HepG2 (cell line): ENCODE results near the gene NFKB1. TPM values are rescaled to one million over a fixed set of nuclear protein-coding genes. Genes with fewer than 3 reads are reported as not detected.

Experiments
- AGO2 ChIP-seq: fragments of 200-400 bp; formaldehyde crosslinking; optimal IDR thresholded peaks from 2 replicates; pipeline ENCODE3; 2017; ENCODE audit warnings: mild to moderate bottlenecking, low read depth, low read length, moderate library complexity
- CAMTA2 ChIP-seq: sonication (generic); formaldehyde crosslinking; IDR thresholded peaks from 2 replicates; pipeline ENCODE4 v1.4.0; 2020; ENCODE audit warnings: mild to moderate bottlenecking, missing genetic modification reagents, borderline replicate concordance
- DMTF1 ChIP-seq: sonication (generic); formaldehyde crosslinking; IDR thresholded peaks from 2 replicates; pipeline ENCODE4 v1.4.0; 2020; ENCODE audit warnings: mild to moderate bottlenecking, missing genetic modification reagents
- DNMT3B ChIP-seq: conservative IDR thresholded peaks from 2 replicates; pipeline ENCODE4 v1.6.1; 2016; ENCODE audit warnings: missing biosample characterization, control low read depth
- FOXO1 ChIP-seq: sonication (generic); formaldehyde crosslinking; IDR thresholded peaks from 2 replicates; pipeline ENCODE4 v1.4.0; 2020; ENCODE audit warnings: missing genetic modification reagents
- FOXP4 ChIP-seq: sonication (generic); formaldehyde crosslinking; IDR thresholded peaks from 2 replicates; pipeline ENCODE4 v1.4.0; 2020; ENCODE audit warnings: missing genetic modification reagents
- HOMEZ ChIP-seq: IDR thresholded peaks from 2 replicates; pipeline ENCODE4 v1.6.1; 2016; ENCODE audit warnings: low read depth
- IRX3 ChIP-seq: sonication (generic); formaldehyde crosslinking; IDR thresholded peaks from 2 replicates; pipeline ENCODE4 v1.8.1; 2023; ENCODE audit warnings: mild to moderate bottlenecking, low read depth, missing genetic modification reagents, borderline replicate concordance
- MEIS1 ChIP-seq: sonication (generic); formaldehyde crosslinking; IDR thresholded peaks from 2 replicates; pipeline ENCODE4 v1.9.0; 2021; ENCODE audit warnings: mild to moderate bottlenecking, missing genetic modification reagents, moderate library complexity, borderline replicate concordance
- NFE2 ChIP-seq: sonication (generic); formaldehyde crosslinking; IDR thresholded peaks from 2 replicates; pipeline ENCODE4 v1.4.0; 2020; ENCODE audit warnings: missing genetic modification reagents
- RARA ChIP-seq: IDR thresholded peaks from 2 replicates; pipeline ENCODE4 v1.6.1; 2016; ENCODE audit warnings: missing genetic modification reagents, missing compliant biosample characterization
- TOPORS ChIP-seq: sonication (generic); formaldehyde crosslinking; IDR thresholded peaks from 2 replicates; pipeline ENCODE4 v1.8.0; 2023; ENCODE audit warnings: mild to moderate bottlenecking, missing genetic modification reagents
- ZBTB25 ChIP-seq: IDR thresholded peaks from 2 replicates; pipeline ENCODE4 v1.6.1; 2018; ENCODE audit warnings: missing genetic modification reagents
- ZNF382 ChIP-seq: sonication (generic); formaldehyde crosslinking; IDR thresholded peaks from 2 replicates; pipeline ENCODE4 v1.5.0; 2020; ENCODE audit warnings: missing genetic modification reagents, mild to moderate bottlenecking, borderline replicate concordance
- ZNF646 ChIP-seq: sonication (generic); formaldehyde crosslinking; IDR thresholded peaks from 2 replicates; pipeline ENCODE4 v1.9.0; 2021; ENCODE audit warnings: mild to moderate bottlenecking, missing genetic modification reagents
- ZNF772 ChIP-seq: sonication (generic); formaldehyde crosslinking; IDR thresholded peaks from 2 replicates; pipeline ENCODE4 v1.5.0; 2020; ENCODE audit warnings: mild to moderate bottlenecking, missing genetic modification reagents
- ZNF879 ChIP-seq: sonication (generic); formaldehyde crosslinking; IDR thresholded peaks from 2 replicates; pipeline ENCODE4 v1.8.1; 2023; ENCODE audit warnings: missing genetic modification reagents
- polyA plus RNA-seq, 8 experiments: library from polyadenylated mRNA; depleted of rRNA in 3 of 8; stranded (reverse) in 7 of 8; unstranded in 1 of 8; fragments of >200 nt; fragmentation: Illumina TruSeq in 4 of 8; extraction: Trizol in 4 of 8; gene quantifications; 2 replicates each; pipeline versions ENCODE4 v1.2.1 to v1.2.3, GENCODE V29; 2011 to 2016; ENCODE audit warnings: low read depth in 4 of 8, missing spikeins in 1 of 8, mixed read lengths in 1 of 8; ENCODE audit not compliant: insufficient read depth in 1 of 8
- total RNA-seq, 5 experiments: library from RNA; depleted of rRNA; stranded (reverse); fragments of >200 nt; fragmentation: Illumina TruSeq; extraction: Trizol; gene quantifications; 2 replicates each; pipeline ENCODE4 v1.2.3, GENCODE V29; 2016; ENCODE audit warnings: low read depth in 1 of 5

The NFKB1 gene
- total and polyA plus RNA-seq, 2 of the 13 experiments (the other 11 are each of a cell fraction or from before 2014, with no cell fraction given) = 15.4 to 31.6 TPM

- no peak for TF ChIP-seq ZBTB25 (CRISPR knock-in tag)
- TF ChIP-seq AGO2 = no peak
- TF ChIP-seq RARA (CRISPR knock-in tag) = peak; percentile 46; the same call in 1 of the 2 replicates
- TF ChIP-seq FOXO1 (CRISPR knock-in tag) = peak; percentile 56; the same call in 1 of the 2 replicates
- TF ChIP-seq IRX3 (CRISPR knock-in tag) = no peak
- no peak for TF ChIP-seq ZNF879 (CRISPR knock-in tag)
- no peak for TF ChIP-seq CAMTA2 (CRISPR knock-in tag)
- TF ChIP-seq ZNF382 (CRISPR knock-in tag) = no peak
- TF ChIP-seq TOPORS (CRISPR knock-in tag) = no peak
- no peak for TF ChIP-seq ZNF772 (CRISPR knock-in tag)
- TF ChIP-seq ZNF646 (CRISPR knock-in tag) = no peak
- TF ChIP-seq NFE2 (CRISPR knock-in tag) = no peak
- TF ChIP-seq DNMT3B (CRISPR knock-in tag) = no peak
- TF ChIP-seq HOMEZ = 0 out of 2 replicates have a peak, but pooled peaks have one; percentile 28
- TF ChIP-seq MEIS1 (CRISPR knock-in tag) = no peak
- peak; percentile 50; the same call in 1 of the 2 replicates for TF ChIP-seq FOXP4
- TF ChIP-seq DMTF1 (CRISPR knock-in tag) = no peak
These were observed 23.0 kb upstream of the NFKB1 start (continued) for GRCh38 chr4:102478186-102478585.
